B cell (primary cell): ENCODE results near the gene ISG15.

Experiments
- CTCF ChIP-seq: fragments of 200-600 bp; IDR thresholded peaks from one replicate; pipeline ENCODE4 v1.8.0; 2022; ENCODE audit warnings: antibody characterized with exemption, mild to moderate bottlenecking
- EZH2 ChIP-seq: IDR thresholded peaks from 2 replicates; pipeline ENCODE4 v1.6.1; 2012; ENCODE audit warnings: borderline replicate concordance, low read depth, mild to moderate bottlenecking, moderate library complexity, low read length; ENCODE audit not compliant: insufficient read depth, poor library complexity, severe bottlenecking

GRCh38 chr1:1060281-1061000 is 47.1 kb downstream of the ISG15 start:
- no peak for TF ChIP-seq CTCF
- no peak for TF ChIP-seq EZH2
